DMS53 (cell line): ENCODE data around the gene TMEM106C.

Source experiments
- DNase-seq: peaks from one replicate; lab custom pipeline; 2025; lab: John Stamatoyannopoulos, UW

TMEM106C gene

DNA sequence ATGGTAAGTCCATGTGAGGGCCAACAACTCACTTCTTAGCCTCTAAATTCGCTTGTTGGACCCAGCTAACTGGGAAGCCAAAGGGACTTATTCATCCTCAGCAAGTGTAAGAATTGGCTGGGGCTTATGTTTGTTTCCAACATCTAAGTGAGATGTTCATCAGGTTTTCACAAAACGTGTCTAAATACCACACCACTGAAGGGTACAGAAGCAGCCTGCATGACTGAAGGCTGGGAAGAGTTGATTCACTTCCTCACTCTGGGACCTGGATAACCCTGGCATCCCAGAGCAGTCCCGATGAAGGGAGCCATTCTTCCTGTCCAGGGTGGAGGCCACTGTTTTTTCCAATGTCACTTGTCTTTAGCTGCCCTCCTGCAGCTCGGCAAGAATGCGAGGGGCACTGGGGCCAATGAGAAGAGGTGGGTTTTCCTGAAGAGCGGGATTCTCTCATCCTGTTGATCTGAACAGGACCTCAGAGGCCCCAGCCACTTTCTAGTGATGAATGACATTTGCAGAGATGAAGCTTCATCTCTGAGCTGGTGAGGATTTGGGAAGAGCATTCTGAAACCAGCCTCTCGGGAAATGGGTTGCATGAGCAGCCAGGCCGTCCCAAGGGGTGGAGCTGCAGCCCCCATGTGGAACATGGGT is 53.1 kb downstream of the TMEM106C start:
- no peak for DNase-seq

- no peak for DNase-seq
Observed at GRCh38 chr12:48017496-48017895, 54.1 kb downstream of the TMEM106C start.

DNA sequence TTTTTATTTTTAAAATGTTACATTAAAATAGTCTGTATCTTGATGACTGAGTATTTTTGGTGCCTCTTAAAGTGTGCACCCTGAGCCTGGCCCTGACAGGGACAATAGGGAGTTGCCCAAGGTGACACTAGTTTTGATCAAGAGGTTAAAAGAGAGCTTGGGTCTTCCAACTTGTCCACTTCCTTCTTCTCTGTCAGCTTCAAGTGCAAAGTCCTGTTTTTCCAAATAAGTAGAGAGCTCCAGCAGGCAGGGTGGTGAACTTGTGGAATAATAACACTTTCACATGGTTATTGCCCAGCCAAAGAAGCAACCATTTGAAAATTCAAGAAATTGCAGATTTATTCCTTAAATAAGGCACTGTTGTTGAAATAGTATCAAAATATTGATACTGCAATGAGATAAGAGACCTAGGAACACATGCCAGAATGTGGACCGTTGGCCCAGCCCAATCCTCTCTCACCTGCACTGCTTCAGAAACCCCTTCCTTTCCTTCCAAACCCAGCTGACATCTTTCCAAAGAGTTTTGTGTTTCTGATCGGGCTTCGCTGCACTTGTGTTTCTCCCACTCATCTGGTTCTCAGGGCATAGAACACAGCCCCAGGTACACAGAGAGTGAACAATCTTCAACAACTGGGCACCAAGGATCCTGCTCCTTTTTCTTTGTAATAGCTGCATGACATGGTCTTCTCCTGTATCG is 54.7 kb downstream of the TMEM106C start:
- DNase-seq, result no peak
